ENCODE results near the gene LDHAL6B.
"Not testable (repeated sequence)": the region's sequence is repeated elsewhere in the genome, so short reads cannot be mapped to it uniquely, and the experiment has no call there.

Gene LDHAL6B

GRCh38 chr15:59206623-59207183 lies at the start of gene LDHAL6B:
LDHAL6B (plus strand) TSS chr15:59206843; CDS start chr15:59206941, 98 bp downstream.
- TF ChIP-seq CTCF (IDR thresholded peaks at IDR 0.05; ENCODE audit: low read depth, low read length, missing control alignments) = no peak
- no peak for DNase-seq (ENCODE audit: low read depth)
- in situ Hi-C loops (cut with HindIII; ENCODE audit: low sequenced_read_pairs) = no loop called here
- no peak within 1 kb of the TSS for H3K4me3 ChIP-seq (ENCODE audit: low read depth, low read length)

- no peak overlapping the region for H3K4me3 ChIP-seq (ENCODE audit: low read depth, low read length)
- no peak for TF ChIP-seq CTCF (IDR thresholded peaks at IDR 0.05; ENCODE audit: low read depth, low read length, missing control alignments)
- DNase-seq (ENCODE audit: low read depth) = no peak
- in situ Hi-C loops (cut with HindIII; ENCODE audit: low sequenced_read_pairs) = no loop called here
Measured at GRCh38 chr15:59157396-59157795, 49.2 kb upstream of the LDHAL6B start.

GRCh38 chr15:59157840-59158700 lies 48.6 kb upstream of the LDHAL6B start:
- in situ Hi-C loops (cut with HindIII; ENCODE audit: low sequenced_read_pairs) = no loop called here
- H3K4me3 ChIP-seq (ENCODE audit: low read depth, low read length) = no peak overlapping the region
- no peak for TF ChIP-seq CTCF (IDR thresholded peaks at IDR 0.05; ENCODE audit: low read depth, low read length, missing control alignments)
- no peak for DNase-seq (ENCODE audit: low read depth)

GRCh38 chr15:59158701-59159034 lies 48.0 kb upstream of the LDHAL6B start:
- TF ChIP-seq CTCF (IDR thresholded peaks at IDR 0.05; ENCODE audit: low read depth, low read length, missing control alignments) = no peak
- DNase-seq (ENCODE audit: low read depth) = no peak
- in situ Hi-C loops (cut with HindIII; ENCODE audit: low sequenced_read_pairs) = no loop called here
- H3K4me3 ChIP-seq (ENCODE audit: low read depth, low read length) = no peak overlapping the region

- H3K4me3 ChIP-seq (ENCODE audit: low read depth, low read length) = no peak overlapping the region
- no peak for TF ChIP-seq CTCF (IDR thresholded peaks at IDR 0.05; ENCODE audit: low read depth, low read length, missing control alignments)
- in situ Hi-C loops (cut with HindIII; ENCODE audit: low sequenced_read_pairs) = no loop called here
- DNase-seq (ENCODE audit: low read depth) = no peak
Measured at GRCh38 chr15:59159210-59159609, 47.4 kb upstream of the LDHAL6B start.

GRCh38 chr15:59160880-59161593 lies 45.6 kb upstream of the LDHAL6B start:
- TF ChIP-seq CTCF (IDR thresholded peaks at IDR 0.05; ENCODE audit: low read depth, low read length, missing control alignments) = peak; percentile 48
- no peak overlapping the region for H3K4me3 ChIP-seq (ENCODE audit: low read depth, low read length)
- no peak for DNase-seq (ENCODE audit: low read depth)
- in situ Hi-C loops (cut with HindIII; ENCODE audit: low sequenced_read_pairs) = no loop called here

- in situ Hi-C loops (cut with HindIII; ENCODE audit: low sequenced_read_pairs); DNase-seq (ENCODE audit: low read depth); H3K4me3 ChIP-seq (ENCODE audit: low read depth, low read length): not testable (repeated sequence)
Measured at GRCh38 chr15:59162080-59162479, 44.6 kb upstream of the LDHAL6B start.
